ENCODE data around the gene CHST2.

CHST2 gene

GRCh38 chr3:143170676-143171075, 51.1 kb downstream of the CHST2 start:
- no peak for DNase-seq

GRCh38 chr3:143171141-143171980, 51.8 kb downstream of the CHST2 start:
- DNase-seq = no peak

- no peak for DNase-seq
These were observed 52.7 kb downstream of the CHST2 start for GRCh38 chr3:143172062-143172794.

GRCh38 chr3:143172795-143173145, 53.2 kb downstream of the CHST2 start:
- DNase-seq = no peak

GRCh38 chr3:143173242-143173641, 53.7 kb downstream of the CHST2 start:
- DNase-seq = no peak
